Posterior cingulate gyrus (tissue), 11 donors: Measurements from ENCODE around the gene PDGFA.
A peak's percentile ranks its signal among the peaks of the same experiment; 100 is the strongest.

Experiments
- DNase-seq, 10 donors: peaks; one replicate each; pipeline versions ENCODE4 v3.0.0 to v3.0.0-alpha.2; 2020 to 2021; ENCODE audit warnings: mixed read lengths in 3 of 10
- intact Hi-C: fragments of 100-400 bp; cut with DNase I; formaldehyde crosslinking; loops from one replicate; pipeline ENCODE4 v1.15.1; 2023

The PDGFA gene

GRCh38 chr7:468681-469562 lies 50.7 kb downstream of the PDGFA start:
- intact Hi-C loops: no loop called here
- DNase-seq: peak in 6 of 10 donors; percentile 2 to 69 (median 18)

GRCh38 chr7:467856-468545 lies 51.6 kb downstream of the PDGFA start:
- intact Hi-C loops: no loop called here

GRCh38 chr7:467393-467828 lies 52.2 kb downstream of the PDGFA start:
- intact Hi-C loops: no loop called here
- DNase-seq: peak in 2 of 10 donors; percentile 1 to 14

More at GRCh38 chr7:467856-468545, 51.6 kb downstream of the PDGFA start:
- DNase-seq: peak in 2 of 10 donors; percentile 5 to 9

- intact Hi-C loops: no loop called here
- DNase-seq: peak in 2 of 10 donors; percentile 34 to 47
These were observed 53.0 kb downstream of the PDGFA start for GRCh38 chr7:466465-467191.

- peak in 3 of 10 donors; percentile 25 to 82 (median 50) for DNase-seq
These were observed 53.8 kb downstream of the PDGFA start for GRCh38 chr7:465710-466400.

GRCh38 chr7:464454-465401 lies 54.9 kb downstream of the PDGFA start:
- intact Hi-C loops: no loop called here
- DNase-seq: peak in 4 of 10 donors; percentile 6 to 83 (median 72)

More at GRCh38 chr7:465710-466400, 53.8 kb downstream of the PDGFA start:
- intact Hi-C loops: no loop called here

- peak in 4 of 10 donors; percentile 6 to 81 (median 66) for DNase-seq
- intact Hi-C loops: no loop called here
These were observed 55.7 kb downstream of the PDGFA start for GRCh38 chr7:463817-464453.

GRCh38 chr7:463362-463781 lies 56.3 kb downstream of the PDGFA start:
- intact Hi-C loops: no loop called here
- DNase-seq: peak in 3 of 10 donors; percentile 50 to 79 (median 70)

- peak in 5 of 10 donors; percentile 3 to 80 (median 47) for DNase-seq
- intact Hi-C loops: no loop called here
These were observed 57.2 kb downstream of the PDGFA start for GRCh38 chr7:462173-463103.

GRCh38 chr7:461453-462172 lies 58.0 kb downstream of the PDGFA start:
- intact Hi-C loops: no loop called here
- DNase-seq: peak in 4 of 10 donors; percentile 3 to 81 (median 66)

GRCh38 chr7:461117-461452 lies 58.6 kb downstream of the PDGFA start:
- intact Hi-C loops: no loop called here
- no peak for DNase-seq

GRCh38 chr7:460374-461116 lies 59.1 kb downstream of the PDGFA start:
- peak in 4 of 10 donors; percentile 4 to 61 (median 58) for DNase-seq
- intact Hi-C loops: no loop called here

- peak in 4 of 10 donors; percentile 1 to 71 (median 40) for DNase-seq
- intact Hi-C loops: no loop called here
These were observed 59.9 kb downstream of the PDGFA start for GRCh38 chr7:459584-460373.

GRCh38 chr7:458511-459245 lies 61.0 kb downstream of the PDGFA start:
- intact Hi-C loops: no loop called here
- peak in 3 of 10 donors; percentile 28 to 75 (median 35) for DNase-seq
